Stimulated activated CD4-positive, alpha-beta T cell treated with anti-CD3 and anti-CD28 coated beads, Interleukin-1b, Interleukin-23, amount 100 ng/mL, for 48 hours (primary cell): ENCODE measurements around the gene C1orf94.

ENCODE experiments used
- DNase-seq: peaks from one replicate; pipeline ENCODE4 v3.0.0-alpha.2; 2020

Gene C1orf94, protein sequence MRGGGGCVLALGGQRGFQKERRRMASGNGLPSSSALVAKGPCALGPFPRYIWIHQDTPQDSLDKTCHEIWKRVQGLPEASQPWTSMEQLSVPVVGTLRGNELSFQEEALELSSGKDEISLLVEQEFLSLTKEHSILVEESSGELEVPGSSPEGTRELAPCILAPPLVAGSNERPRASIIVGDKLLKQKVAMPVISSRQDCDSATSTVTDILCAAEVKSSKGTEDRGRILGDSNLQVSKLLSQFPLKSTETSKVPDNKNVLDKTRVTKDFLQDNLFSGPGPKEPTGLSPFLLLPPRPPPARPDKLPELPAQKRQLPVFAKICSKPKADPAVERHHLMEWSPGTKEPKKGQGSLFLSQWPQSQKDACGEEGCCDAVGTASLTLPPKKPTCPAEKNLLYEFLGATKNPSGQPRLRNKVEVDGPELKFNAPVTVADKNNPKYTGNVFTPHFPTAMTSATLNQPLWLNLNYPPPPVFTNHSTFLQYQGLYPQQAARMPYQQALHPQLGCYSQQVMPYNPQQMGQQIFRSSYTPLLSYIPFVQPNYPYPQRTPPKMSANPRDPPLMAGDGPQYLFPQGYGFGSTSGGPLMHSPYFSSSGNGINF

DNA sequence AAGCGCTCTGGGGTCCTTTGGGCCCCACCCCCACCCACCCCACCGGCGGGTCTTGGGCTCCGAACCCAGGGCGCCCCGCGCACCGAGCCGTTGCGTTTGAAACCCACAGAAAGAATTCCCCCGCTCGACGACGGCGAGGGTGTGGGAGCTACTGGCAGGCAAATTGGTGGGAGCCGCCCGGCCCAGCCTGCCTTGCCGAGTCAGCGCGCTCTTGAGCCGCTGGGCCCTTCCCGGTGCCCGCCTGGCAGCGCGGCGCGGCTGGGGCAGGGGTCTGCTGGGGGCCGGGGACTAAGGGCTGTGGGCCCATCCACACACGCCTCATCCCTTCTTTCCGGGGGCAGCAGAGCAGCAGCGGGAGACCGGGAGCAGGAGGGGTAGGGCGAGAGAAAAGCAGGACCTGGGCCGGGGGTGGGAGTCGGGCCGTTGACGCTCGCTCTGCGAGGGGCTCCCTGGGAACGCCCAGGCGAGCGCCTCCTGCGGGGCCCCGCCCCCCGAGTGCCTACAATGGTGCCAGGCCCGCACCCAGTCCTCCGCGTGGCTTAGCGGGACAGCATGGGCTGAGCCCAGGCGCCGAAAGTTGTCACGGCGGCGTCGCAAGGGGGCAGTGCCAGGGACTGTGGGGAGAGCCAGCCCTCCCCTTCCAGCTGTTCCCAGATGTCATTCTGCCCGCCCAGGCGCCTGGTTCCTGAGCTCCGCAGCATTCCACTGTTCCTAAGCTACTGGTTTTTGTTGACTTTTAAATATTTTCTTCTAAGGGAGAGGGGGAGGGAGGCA lies at the start of gene C1orf94:
C1orf94 (plus strand) TSS at position 78 of the 774 bp plus-strand sequence. CDS start 883 bp downstream, outside the sequence.
- DNase-seq, result no peak

DNA sequence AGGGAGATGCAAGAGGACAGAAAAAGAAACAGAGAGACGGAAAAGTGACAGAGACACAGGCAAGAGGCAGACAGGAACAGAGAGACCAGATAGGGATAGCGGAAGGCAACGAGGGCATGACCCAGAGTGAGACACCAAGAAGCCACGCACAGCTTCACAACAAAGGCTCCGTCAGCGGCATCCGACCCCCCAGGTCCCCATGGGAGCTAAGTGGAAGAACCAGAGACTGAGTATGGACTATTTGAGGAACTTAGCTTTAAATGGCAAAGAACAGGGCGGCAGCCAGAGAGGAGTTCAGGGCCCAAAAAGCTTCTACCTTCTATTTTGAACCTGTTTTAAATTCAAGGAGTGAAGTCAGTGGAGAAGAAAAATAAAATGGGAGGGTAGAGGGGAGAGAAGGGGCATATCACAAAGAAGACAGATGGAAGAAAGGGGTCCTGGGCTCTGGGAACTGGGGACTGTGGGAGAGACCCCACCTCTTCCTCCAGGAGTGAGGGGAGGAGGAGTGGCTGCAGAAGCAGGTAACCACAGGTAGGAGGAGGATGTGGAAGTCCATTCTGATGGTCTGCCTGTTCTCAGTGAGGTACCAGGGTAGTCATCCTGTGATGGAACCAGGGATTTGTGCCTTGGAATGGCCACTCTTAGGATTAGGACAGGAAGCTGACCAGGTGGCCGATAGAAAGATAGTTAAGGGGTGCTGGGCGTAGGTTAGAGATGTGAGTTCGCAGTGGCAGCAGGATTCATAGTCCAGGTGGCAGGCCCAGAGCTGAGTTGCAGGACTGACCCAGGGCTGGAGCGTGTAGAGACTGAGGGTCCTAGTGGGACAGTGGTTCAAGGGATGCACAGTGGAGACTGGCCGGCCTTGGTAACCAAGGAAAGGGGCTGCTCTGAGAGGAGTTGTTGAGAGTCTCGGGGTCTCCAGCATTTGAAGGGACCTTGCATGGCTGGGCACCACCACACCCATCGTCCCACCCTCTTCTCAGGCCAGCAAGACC lies 49.4 kb upstream of the C1orf94 start:
- DNase-seq, result no peak

DNA sequence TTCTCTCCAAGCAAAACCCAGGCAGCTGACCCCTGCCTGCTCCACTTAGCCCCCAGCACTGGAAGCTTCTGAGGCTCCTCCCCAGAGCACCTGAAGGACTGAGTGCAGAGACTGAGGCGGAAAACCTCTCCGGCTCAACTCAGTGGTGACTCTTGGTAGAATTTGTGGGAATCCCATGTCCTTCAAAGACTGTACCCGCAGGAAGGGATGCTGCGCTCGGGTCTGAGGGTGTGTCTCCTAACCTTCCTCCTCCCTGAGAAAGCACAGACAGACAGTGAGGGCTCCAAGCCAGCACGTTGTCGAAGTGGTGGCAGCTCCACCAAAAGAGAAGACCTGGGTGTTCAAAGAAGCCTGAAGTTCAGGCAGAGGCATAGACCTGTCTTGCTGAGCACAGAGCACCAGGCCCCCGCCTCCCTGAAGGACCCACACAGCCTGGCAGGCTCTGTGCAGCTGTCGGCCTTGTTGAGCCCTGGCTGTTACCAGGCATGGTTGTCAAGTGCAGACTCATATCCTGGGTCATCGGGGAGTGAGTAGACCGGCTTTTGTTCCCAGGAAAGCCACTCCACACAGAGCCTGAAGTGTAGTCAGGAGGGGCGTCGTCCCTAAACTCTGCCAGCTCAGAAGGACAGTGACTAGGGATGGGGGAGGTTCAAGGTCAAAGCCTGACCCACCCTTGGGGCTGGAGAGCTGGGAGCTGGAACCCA lies 48.4 kb upstream of the C1orf94 start:
- no peak for DNase-seq

DNA sequence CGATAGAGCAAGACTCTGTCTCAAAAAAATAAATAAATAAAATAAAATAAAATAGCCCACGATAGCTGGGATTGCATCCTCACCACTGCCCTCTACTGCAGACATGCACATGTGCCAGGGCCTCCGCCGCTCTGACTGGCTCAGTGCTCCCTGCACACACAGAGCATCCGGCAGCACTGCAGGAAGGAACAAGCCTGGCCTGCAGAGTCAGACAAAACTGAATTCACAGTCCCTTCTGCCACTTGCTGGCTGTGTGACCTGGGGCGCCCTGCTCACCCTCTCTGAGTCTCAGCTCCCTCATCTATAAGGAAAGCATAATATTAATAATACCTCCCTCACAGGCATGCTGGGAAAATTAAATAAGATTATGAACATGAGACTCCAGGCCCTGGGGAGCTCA lies 47.1 kb upstream of the C1orf94 start:
- no peak for DNase-seq

DNA sequence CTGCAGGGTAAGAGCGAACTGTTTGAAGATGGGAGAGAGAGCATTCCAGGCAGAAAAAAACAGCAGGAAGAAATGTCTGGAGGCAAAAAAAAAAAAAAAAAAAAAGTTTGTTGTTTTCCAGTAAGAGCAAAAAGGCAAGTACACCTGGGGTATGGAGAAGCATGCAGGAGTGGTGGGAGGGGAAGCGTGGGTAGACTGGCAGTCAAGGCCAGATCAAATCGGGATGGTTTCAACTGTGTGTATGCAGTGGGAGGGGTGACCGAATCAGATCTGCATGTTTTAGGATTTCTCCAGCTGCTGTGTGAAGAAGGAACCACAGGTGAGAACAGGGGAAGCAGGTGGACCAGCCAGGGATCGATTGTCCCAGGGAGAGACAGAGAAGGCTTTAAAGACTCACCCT lies 46.4 kb upstream of the C1orf94 start:
- no peak for DNase-seq

DNA sequence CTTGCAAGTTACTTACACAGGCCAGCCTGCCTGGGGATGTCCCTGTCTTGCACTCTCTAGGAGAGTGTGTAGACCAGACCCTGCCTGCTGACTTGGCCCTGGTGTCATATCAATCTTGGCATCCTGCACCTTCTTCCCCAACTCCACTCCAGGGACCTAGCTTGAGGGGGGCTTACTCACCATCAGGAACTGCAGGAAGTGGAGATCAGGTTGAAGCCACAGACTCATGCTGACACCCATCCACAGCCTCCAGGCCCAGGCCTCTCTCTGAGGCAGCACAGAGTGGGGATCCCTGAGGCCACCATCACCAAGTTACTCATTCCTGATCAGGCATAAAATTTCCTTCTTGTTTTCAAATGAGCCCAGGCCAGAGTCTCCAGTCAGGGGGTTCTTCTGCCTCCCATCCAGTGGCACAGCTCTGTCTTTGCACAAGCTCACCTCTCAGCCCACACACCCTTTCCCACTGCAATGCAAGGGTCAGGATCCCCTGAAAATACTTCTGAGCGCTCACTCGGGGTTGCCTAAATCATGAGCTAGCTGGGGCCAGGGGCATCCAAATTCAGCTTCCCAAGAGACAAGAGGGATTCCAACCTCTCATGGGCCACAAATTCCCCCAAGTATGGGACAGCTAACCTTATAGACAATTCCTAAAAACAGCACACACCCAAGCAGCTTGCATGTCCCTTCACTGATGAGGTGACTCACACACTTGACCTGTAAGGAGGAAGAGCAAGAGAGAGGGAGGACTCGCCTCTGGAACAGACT lies 45.1 kb upstream of the C1orf94 start:
- DNase-seq, result no peak

DNA sequence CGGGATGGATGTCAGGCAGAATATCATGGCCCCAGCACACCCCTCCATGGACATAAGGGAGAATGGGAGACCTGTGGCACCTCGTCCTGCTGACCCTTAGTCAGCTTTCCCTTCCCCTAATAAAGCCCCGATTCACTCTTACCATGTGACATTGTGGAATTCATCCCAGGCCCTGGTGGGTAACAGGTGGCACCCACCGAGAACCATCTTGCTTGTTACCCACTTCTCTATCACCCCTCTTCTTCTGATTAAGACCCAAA lies 44.6 kb upstream of the C1orf94 start:
- no peak for DNase-seq

DNA sequence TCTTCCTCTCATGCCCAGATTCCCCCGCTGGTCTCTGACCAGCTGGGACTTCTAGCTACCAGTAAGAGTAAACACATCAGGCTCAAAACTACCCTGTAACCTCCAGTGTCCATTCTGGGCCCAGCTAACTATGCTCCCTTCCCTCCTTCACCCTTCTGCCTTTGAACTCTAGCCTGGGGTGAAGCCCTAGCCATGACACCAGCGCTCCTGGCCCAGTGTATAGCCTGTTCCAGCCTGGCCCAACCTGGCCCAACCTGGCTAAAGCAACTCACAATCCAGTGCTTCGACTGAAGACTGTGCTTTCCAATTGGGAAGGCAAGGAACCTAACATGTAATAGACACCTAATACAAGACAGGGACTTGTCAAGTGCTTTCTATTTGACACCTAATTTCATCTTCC lies 39.3 kb upstream of the C1orf94 start:
- no peak for DNase-seq

DNA sequence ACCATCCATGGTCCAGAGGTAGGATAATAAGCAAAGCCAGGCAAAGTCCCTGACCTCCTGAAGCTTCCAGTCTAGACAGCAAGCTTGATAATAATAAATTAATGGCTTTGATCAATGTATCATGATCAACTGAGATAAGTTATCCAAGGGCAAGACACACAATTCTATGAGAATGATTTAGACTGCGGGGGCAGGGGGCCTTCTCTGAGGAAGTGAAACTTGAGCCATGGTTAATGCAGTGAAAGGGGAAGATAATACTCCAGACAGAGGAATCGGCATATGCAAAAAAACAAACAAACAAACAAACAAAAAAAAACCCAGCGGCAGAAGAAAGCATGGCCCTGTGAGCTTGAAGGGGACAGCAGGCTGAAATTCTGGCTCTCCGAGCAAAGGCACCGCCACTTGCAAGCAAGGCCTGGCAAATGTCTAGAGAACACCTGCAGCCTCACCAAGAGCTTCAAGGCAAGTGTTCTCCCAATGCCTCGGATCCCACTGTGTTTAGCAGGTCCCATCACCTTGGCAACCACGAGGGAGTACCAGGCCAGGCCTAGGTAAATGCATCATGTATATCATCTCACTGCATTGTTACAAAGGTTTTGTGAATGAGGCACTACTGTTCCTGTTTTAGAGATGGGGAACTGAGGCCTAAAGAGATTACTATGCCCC lies 36.6 kb upstream of the C1orf94 start:
- DNase-seq, result no peak

DNA sequence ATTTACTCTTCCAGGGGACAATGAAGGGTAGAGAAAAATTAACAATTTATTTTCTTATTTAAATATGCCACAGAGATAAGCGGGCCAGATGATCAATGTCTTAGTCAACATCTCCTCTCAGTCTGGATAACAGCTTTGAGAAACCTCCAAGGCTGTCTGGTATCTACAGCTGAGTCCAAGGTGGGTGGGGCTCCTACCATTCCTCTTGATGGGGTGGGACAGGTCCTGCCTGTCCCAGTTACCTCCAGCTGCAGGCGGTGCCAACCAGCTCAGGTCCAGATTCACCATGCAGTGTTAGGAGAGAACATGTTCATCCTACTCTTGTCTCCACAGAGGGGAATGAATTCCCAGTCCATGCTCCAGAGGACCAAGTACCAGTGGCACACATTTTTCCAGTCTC lies 32.7 kb upstream of the C1orf94 start:
- no peak for DNase-seq

DNA sequence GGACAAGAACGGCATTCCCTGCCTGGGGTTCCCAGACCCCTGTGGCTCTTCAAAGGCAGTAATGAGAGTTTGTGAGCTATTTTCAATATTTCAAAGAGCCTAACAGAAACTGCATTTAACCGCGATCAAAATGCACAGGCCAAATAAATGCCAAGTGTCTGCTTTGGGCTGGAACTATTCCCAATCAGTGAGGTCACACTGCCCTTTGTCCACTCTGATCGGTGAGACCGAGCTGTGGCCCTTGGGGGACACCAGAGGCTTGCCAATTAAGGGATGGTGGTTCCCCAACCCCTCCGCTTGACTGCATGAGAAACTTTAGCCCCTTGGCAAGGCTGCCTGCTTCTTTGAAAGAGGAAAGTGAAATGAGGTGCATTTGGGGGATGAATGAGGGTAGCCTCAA lies 31.9 kb upstream of the C1orf94 start:
- DNase-seq, result no peak

DNA sequence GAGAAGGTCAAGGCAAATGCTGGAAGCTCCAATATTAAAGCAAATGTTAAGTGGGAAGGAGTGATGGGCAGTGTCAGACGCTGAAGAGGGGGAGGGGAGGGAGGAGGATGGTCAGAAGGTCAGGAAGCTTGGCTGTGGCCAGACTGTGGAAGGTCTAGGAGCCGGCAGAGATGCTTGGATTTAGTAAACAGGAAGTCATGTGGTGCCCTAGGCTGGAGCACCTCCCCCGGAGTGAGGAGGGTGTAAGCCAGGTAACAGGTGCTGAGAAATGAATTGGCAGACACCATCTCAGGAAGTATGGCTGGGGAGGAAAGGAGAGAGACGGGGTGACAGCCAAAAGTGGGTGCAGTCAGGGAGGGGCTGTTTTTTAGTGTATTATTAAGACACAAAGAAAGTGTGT lies 29.4 kb upstream of the C1orf94 start:
- DNase-seq, result no peak

DNA sequence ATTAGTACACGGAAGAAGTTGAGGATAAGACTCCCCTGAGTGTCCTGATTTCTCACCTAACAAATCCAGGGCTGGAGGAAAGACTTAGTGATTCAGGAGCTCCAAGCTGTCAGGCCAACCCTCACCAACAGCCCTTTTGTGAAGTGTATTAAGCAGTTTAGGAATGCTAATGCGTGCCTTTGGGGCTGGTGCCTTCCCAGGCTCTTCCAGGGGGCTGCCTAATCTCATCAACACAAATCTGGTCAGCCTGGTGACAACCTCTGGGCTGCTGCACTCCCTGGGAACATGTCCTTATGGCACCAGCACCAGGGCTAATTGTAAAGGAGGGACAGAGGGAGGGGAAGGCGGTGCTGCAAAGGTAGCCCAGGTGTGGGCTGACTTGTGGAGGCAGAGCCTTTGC lies 27.2 kb upstream of the C1orf94 start:
- no peak for DNase-seq

DNA sequence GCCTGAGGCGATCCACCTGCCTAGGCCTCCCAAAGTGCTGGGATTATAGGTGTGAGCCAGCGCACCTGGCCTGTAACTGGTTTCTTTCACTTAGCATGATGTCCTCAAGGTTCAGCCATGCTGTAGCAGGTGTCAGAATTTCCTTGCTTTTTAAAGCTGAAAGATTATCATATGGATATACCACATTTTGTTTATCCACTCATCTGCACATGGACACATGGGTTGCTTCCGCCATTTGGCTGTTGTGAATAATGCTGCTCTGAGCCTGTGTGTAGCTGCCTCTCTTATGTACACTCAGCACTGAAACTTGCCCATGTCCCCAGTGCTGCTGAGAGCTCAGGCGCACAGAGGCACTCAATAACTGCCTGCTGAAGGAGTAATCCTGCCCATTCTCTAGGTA lies 23.5 kb upstream of the C1orf94 start:
- no peak for DNase-seq

DNA sequence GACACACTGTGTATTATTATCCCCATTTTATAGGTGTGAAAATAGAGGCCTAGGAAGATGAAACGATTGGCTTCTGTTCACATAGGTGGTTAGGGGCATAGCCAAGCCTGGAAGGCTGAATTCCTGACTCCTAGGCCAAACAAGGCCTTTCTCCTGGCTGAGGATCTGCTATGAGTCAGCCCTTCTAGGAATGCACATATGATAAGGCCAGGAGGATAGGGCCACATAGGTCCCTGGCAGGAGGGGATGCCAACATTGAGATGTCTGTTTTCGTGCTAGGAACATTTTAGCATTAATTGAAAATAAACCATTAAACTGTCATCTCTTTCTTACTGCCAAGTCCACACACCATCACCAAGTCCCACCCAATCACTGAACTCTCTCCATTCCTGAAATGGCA lies 20.8 kb upstream of the C1orf94 start:
- DNase-seq, result no peak

DNA sequence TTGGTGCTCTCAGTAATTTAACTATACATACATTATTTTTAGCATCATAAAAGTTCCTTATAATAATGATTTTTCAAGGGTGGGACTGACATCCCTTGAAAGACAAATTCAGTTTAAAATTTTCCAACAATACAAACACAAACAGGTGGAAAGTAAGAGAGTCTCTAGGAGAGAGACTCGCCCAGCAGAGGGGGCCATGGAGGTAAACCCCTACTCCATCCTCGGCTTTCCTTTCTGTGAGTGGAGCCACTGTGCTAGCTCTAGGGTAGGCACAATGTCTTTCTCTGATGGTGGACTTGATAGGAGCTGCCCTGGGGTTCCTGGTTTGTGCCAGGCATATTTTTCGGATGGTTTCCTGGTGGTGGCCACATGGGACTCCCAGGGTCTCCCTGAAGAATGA lies 20.0 kb upstream of the C1orf94 start:
- DNase-seq, result no peak

DNA sequence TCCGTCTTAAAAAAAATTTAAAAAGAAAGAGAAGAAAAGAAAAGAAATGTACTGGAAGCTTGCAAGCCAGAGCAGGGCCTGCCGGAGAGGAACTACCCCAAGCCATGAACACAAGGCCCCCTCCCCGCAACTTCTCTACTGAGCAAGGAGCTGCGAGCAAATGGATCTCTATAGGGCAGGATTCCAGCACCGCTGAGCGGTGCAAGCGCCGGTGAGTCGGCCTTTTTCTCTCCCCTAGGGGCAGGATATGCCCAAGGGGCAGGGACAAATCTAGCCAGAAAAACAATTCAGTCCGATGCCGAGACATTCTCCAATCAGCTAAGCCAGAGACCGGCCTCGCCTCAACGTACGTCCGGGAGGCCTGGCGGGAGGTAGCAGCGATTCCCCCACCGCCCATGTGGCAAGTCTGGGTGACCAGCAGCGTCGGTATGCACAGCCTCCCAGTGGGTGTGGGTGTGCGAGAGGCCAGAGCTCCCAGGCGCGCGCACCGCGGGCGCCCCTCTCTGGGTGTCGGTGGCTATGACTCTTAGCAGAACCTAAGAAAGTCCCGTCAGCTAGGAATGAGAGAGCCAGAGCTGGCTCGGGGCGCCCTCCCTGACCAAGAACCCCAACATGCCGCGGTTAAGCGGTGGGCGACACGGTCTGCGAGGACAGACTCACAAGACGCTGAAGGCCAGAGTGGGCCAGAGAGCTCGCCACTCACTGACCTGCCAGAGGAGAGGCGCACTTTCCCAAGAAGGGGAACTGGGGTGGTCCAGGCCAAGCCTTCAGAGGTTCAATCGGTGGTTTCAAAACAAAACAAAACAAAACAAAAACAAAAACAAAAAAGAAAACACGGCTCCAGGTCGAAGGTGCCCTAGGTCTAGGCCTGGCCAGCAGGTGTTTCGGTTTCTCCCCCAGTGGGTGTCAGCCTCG lies 13.6 kb upstream of the C1orf94 start:
- DNase-seq, result peak; percentile 42

DNA sequence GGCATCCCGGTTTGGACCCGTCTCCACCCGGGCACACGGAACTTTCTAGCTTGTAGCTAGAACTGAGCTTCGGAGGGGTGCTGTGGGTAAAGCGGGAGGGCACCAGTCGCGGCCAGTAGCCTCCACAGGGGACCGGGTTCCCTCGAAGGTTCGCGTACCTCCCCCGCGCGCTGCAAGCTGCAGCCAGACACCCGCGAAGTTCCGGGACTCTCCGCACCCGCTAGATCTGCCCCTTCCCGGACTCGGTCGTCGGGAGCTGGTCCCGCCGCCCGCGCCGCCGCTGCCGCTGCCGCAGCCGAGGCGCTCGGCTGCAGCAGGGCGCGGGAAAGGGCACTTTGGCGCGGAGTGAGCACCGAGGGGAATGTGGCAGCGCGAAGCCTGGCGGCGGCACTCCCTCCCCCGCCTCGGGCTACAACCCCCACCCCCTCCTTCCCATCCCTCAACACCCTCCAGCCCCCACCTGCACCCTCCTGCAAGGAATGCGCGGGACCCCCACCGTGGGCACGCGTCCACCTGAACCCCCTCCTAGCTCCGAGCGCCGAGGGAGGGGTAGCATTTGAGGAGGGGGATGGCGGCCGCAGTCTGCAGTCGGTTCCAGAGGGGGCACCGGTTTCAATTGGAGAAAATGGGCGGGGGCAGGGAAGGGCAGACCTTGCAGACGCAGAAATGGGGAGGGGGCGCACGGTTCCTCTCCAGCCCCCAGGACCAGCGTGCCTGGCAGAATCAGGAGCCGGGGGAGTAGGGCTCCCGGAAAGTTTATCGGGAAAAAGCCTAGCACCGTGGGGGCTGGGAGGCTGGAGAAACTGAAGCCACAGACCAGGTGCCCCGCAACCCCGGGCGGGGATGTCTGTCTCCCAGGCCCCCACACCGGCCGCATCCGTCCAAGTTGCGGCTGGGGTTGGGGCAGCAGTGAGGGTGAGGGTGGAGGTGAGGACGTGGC lies 12.6 kb upstream of the C1orf94 start:
- DNase-seq, result no peak
